B cell (primary cell): Measurements from ENCODE around the gene WNK1. TPM values are rescaled to one million over a fixed set of nuclear protein-coding genes. Genes with fewer than 3 reads are reported as not detected.

Experiments
- ATAC-seq: fragments of 200-7000 bp; cut with Tn5 transposase; one replicate; pipeline ENCODE4 v1.10.0; 2021; ENCODE audit warnings: low read depth, mild to moderate bottlenecking, moderate number of reproducible peaks, moderate library complexity
- CTCF ChIA-PET: fragments of 350-600 bp; sonication (Branson Sonifier 250); formaldehyde crosslinking; loops from one replicate; lab custom pipeline; 2021; ENCODE audit warnings: antibody characterized with exemption, inconsistent platforms; lab: Charles Lee
- POLR2A ChIA-PET: fragments of 350-600 bp; sonication (Branson Sonifier 250); formaldehyde crosslinking; loops from one replicate; lab custom pipeline; 2021; ENCODE audit warnings: antibody characterized with exemption; lab: Charles Lee
- DNase-seq: peaks from one replicate; pipeline ENCODE4 v3.0.0; 2013
- H2AFZ ChIP-seq: 2 replicates; pipeline ENCODE4 v1.6.1; 2012; ENCODE audit warnings: mild to moderate bottlenecking, low read depth, low read length; ENCODE audit not compliant: insufficient read depth, poor library complexity, severe bottlenecking
- H3K27ac ChIP-seq, 2 donors: 1 replicate in 1 of 2; 2 replicates in 1 of 2; pipeline ENCODE4 v1.5.1; 2012 to 2013; ENCODE audit warnings: low read length in 2 of 2, mild to moderate bottlenecking in 2 of 2, moderate library complexity in 1 of 2
- H3K27me3 ChIP-seq, 4 experiments: fragments of 200-600 bp in 1 of 4; sonication (generic) in 1 of 4; replicated peaks in 1 of 4; 1 replicate in 2 of 4; 2 replicates in 2 of 4; pipeline versions ENCODE4 v1.6.1 to v1.7.0; 2013 to 2016; ENCODE audit warnings: low read length in 3 of 4, mild to moderate bottlenecking in 2 of 4, mixed read lengths in 1 of 4, moderate library complexity in 1 of 4; ENCODE audit not compliant: insufficient read depth in 4 of 4, control insufficient read depth in 3 of 4; ENCODE audit errors: control extremely low read depth in 1 of 4
- H3K36me3 ChIP-seq, 2 experiments: replicated peaks in 1 of 2; 1 replicate in 1 of 2; 2 replicates in 1 of 2; pipeline versions ENCODE4 v1.6.1 to v1.7.1; 2013; ENCODE audit warnings: low read length in 1 of 2; ENCODE audit not compliant: insufficient read depth in 2 of 2, control insufficient read depth in 1 of 2; ENCODE audit errors: control extremely low read depth in 1 of 2, extremely low read depth in 1 of 2
- H3K4me1 ChIP-seq, 2 donors: fragments of 200-600 bp in 1 of 2; sonication (generic) in 1 of 2; 1 replicate in 1 of 2; 2 replicates in 1 of 2; pipeline versions ENCODE4 v1.5.1 to v1.6.1; 2013 to 2017; ENCODE audit warnings: low read length in 2 of 2; ENCODE audit not compliant: control insufficient read depth in 2 of 2, insufficient read depth in 2 of 2
- H3K4me2 ChIP-seq: replicated peaks from 2 replicates; pipeline ENCODE3; 2012; ENCODE audit warnings: mild to moderate bottlenecking, low read depth, low read length; ENCODE audit not compliant: poor library complexity, severe bottlenecking
- H3K4me3 ChIP-seq, 5 experiments: fragments of 200-600 bp in 1 of 5; sonication (generic) in 1 of 5; 1 replicate in 3 of 5; 2 replicates in 2 of 5; pipeline versions ENCODE4 v1.5.1 to v1.7.0; 2011 to 2016; ENCODE audit warnings: low read length in 4 of 5, mild to moderate bottlenecking in 4 of 5, low read depth in 2 of 5, control low read depth in 1 of 5, moderate library complexity in 1 of 5; ENCODE audit not compliant: insufficient read depth in 1 of 5; ENCODE audit errors: control extremely low read depth in 1 of 5, extremely low read depth in 1 of 5
- H3K79me2 ChIP-seq: fragments of 200-600 bp; sonication (generic); one replicate; pipeline ENCODE4 v1.6.0; 2016; ENCODE audit warnings: low read length; ENCODE audit not compliant: control insufficient read depth, insufficient read depth
- H3K9ac ChIP-seq: fragments of 200-600 bp; sonication (generic); 2 replicates; pipeline ENCODE4 v1.6.1; 2017; ENCODE audit warnings: mild to moderate bottlenecking, low read length, moderate library complexity
- H3K9me3 ChIP-seq, 3 donors: one replicate each; pipeline versions ENCODE4 v1.6.1 to v1.7.1; 2013; ENCODE audit warnings: low read length in 2 of 3; ENCODE audit not compliant: control insufficient read depth in 2 of 3, insufficient read depth in 1 of 3; ENCODE audit errors: control extremely low read depth in 1 of 3
- H4K20me1 ChIP-seq: 2 replicates; pipeline ENCODE4 v1.6.0; 2012; ENCODE audit warnings: mild to moderate bottlenecking, low read length; ENCODE audit not compliant: insufficient read depth, control insufficient read depth, poor library complexity, severe bottlenecking
- H3K27ac Mint-ChIP-seq: one replicate; pipeline ENCODE4 v1.8.0; 2021; ENCODE audit warnings: mixed read lengths
- H3K27me3 Mint-ChIP-seq: one replicate; pipeline ENCODE4 v1.8.0; 2021; ENCODE audit warnings: mixed read lengths
- H3K4me1 Mint-ChIP-seq: one replicate; pipeline ENCODE4 v1.8.0; 2021; ENCODE audit warnings: mixed read lengths
- H3K4me3 Mint-ChIP-seq: one replicate; pipeline ENCODE4 v1.8.0; 2021; ENCODE audit warnings: mixed read lengths
- H3K9me3 Mint-ChIP-seq: one replicate; pipeline ENCODE4 v1.8.0; 2022; ENCODE audit warnings: mixed read lengths; ENCODE audit not compliant: insufficient read depth
- CTCF ChIP-seq: fragments of 200-600 bp; IDR thresholded peaks from one replicate; pipeline ENCODE4 v1.8.0; 2022; ENCODE audit warnings: antibody characterized with exemption, mild to moderate bottlenecking
- EZH2 ChIP-seq: IDR thresholded peaks from 2 replicates; pipeline ENCODE4 v1.6.1; 2012; ENCODE audit warnings: borderline replicate concordance, low read depth, mild to moderate bottlenecking, moderate library complexity, low read length; ENCODE audit not compliant: insufficient read depth, poor library complexity, severe bottlenecking
- WGBS: methylation state at CpG from one replicate; pipeline ENCODE4 v1.1.5; 2013; ENCODE audit warnings: missing lambda C conversion rate; ENCODE audit not compliant: insufficient coverage; 5-methylcytosine and 5-hydroxymethylcytosine counted together
- intact Hi-C: fragments of 100-400 bp; cut with micrococcal nuclease; formaldehyde crosslinking; loops from one replicate; pipeline ENCODE4 v1.10.0; 2022
- polyA plus RNA-seq: library from polyadenylated mRNA; depleted of rRNA; stranded (reverse); fragments of >200 nt; gene quantifications from 2 replicates; pipeline ENCODE4 v1.2.3, GENCODE V29; 2012
- total RNA-seq, 2 donors: library from RNA; stranded (reverse); fragments of 120-200 nt in 1 of 2; gene quantifications; 1 replicate in 1 of 2; 2 replicates in 1 of 2; pipeline versions ENCODE4 v1.2.3 to v1.2.4, GENCODE V29; 2013 to 2022

Gene WNK1
- total and polyA plus RNA-seq, 2 donors (not counting 1 experiment from before 2014, with no cell fraction given) = 43.9 to 188 TPM

DNA sequence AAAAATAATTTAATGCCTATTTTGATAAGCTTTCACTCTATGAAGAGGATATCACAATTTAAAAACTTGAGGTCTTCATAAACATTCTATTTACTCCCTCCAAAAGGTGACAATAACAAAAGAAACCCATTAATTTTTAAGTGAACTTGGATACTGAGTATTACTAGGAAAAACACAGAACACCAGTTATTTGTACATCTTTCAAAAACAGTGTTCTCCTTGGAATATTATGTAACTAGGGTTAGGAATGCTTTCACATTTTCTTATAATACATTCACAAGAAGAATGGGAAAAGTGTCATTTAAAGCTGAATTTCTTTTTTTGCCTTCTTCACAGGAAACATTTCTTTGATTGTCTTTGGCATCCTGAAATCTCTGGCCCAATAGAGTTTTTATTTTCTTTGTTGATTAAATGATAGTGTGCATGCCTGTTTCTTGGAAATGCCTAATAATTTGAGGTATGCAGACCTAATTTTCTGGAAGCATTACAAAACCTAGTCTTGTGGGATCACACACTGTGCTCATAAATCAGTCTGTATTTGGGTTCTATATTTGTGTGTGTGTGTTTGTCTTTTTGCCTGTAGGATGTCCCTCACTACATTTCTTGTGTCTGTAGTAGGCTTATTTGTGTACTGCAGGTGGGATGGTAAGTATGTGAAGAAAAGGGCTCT lies 76.5 kb downstream of the WNK1 start:
- Histone ChIP-seq H3K27me3 (no peaks in the 10 kb centered on the region), H3K9ac (no peak overlapping the region), H3K36me3 (peaks cover 8 to 34% of the 10 kb centered on the region in 2 experiments), H3K79me2 (peaks cover 76% of the 10 kb centered on the region), H3K4me3 (no peak overlapping the region), H4K20me1 (peaks cover 21% of the 10 kb centered on the region), H3K4me1 (peaks cover 3 to 5% of the 10 kb centered on the region in 2 donors), H3K4me2 (no peak overlapping the region), H3K9me3 (no peaks in the 10 kb centered on the region), H3K27ac (no peak overlapping the region), H2AFZ (no peak overlapping the region)
- CTCF ChIA-PET = interaction anchor here (1.0 kb wide), 1 partner anchor 253 kb away, joined by 4 read pairs; no protein-coding TSS in a partner anchor
- intact Hi-C loops = no loop called here
- POLR2A ChIA-PET = no interaction called here
- no peak for TF ChIP-seq EZH2
- TF ChIP-seq CTCF = no peak
- peaks cover 6% of the 10 kb centered on the region for H3K4me1 Mint-ChIP-seq
- H3K27ac Mint-ChIP-seq = peak overlapping the region; percentile 46
- H3K4me3 Mint-ChIP-seq = no peak overlapping the region
- ATAC-seq (no peak), DNase-seq (no peak)
- no peaks in the 10 kb centered on the region for H3K9me3 Mint-ChIP-seq
- H3K27me3 Mint-ChIP-seq = no peaks in the 10 kb centered on the region

DNA sequence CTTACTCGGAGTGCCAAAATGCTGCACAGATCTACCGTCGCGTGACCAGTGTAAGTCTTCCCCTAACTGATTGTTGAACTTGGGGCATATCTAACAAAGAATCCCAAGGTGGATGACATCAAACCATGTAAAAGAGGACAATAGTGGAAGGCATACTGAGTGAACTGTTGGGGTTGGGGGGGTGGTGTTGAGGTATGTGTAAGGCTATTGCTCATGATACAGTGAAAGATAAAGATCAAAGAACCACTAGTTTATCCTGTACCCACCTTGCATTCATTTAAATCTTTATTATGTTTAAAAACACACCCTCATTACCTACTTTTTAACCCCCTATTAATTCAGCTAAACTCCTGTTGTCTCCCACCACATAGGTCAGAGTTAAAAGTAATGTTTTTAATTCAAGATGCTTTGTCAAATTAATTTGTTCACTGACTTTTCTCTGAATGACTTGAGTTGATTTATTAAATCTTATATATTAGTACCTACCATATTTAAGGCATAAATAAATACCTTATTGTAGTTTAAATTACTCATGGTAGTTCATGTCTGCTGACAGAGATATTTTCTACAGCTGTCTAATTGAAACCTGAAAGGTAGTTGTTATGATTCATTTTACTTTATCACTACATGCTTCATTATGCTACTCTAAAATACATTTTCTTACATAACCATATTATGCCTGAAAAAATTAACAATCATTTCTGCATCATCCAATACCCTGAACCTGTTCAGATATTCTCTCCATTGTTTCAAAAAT lies 77.9 kb downstream of the WNK1 start:
- peaks cover 8 to 38% of the 10 kb centered on the region in 2 experiments for H3K36me3 ChIP-seq
- POLR2A ChIA-PET = no interaction called here

More for the DNA sequence above, 77.9 kb downstream of the WNK1 start:
- peaks cover 16% of the 10 kb centered on the region for H4K20me1 ChIP-seq
- Mint-ChIP-seq H3K27me3 (no peaks in the 10 kb centered on the region), H3K4me1 (peaks cover 2% of the 10 kb centered on the region), H3K4me3 (no peak overlapping the region), H3K27ac (no peak overlapping the region), H3K9me3 (no peaks in the 10 kb centered on the region)
- H3K4me2 ChIP-seq = no peak overlapping the region
- DNase-seq (no peak), ATAC-seq (no peak)
- no peaks in the 10 kb centered on the region for H3K9me3 ChIP-seq
- H3K4me3 ChIP-seq = no peak overlapping the region
- WGBS = 98% methylated on average over 4 of the region's 4 CpGs
- CTCF ChIA-PET = no interaction called here
- no peak overlapping the region for H2AFZ ChIP-seq
- H3K27ac ChIP-seq = no peak overlapping the region
- H3K79me2 ChIP-seq = peaks cover 80% of the 10 kb centered on the region
- intact Hi-C loops = loop anchor here (5.0 kb wide), 1 partner anchor 37 kb away; no protein-coding TSS in a partner anchor
- H3K27me3 ChIP-seq = no peaks in the 10 kb centered on the region
- H3K9ac ChIP-seq = no peak overlapping the region
- TF ChIP-seq CTCF (no peak), EZH2 (no peak)
- no peaks in the 10 kb centered on the region for H3K4me1 ChIP-seq
